Activated CD4-positive, alpha-beta T cell treated with anti-CD3 and anti-CD28 coated beads, Interleukin-2, amount 50 U/mL, for 1 hour (primary cell): Measurements from ENCODE around the gene WLS.
"Not testable (repeated sequence)": the region's sequence is repeated elsewhere in the genome, so short reads cannot be mapped to it uniquely, and the experiment has no call there.

Experiments used
- DNase-seq: peaks from one replicate; pipeline ENCODE4 v3.0.0-alpha.2; 2020

The WLS gene

GRCh38 chr1:68232289-68233148, at the start of gene WLS:
Gene WLS, minus strand, starts transcription at chr1:68232523. Its CDS starts 224 bp downstream, at chr1:68232299.
- no peak for DNase-seq

GRCh38 chr1:68280286-68280685, 48.0 kb upstream of the WLS start:
- DNase-seq = no peak

- DNase-seq = no peak
Measured at GRCh38 chr1:68279846-68280245, 47.5 kb upstream of the WLS start.

- no peak for DNase-seq
Measured at GRCh38 chr1:68278221-68278620, 45.9 kb upstream of the WLS start.

GRCh38 chr1:68276448-68276847, 44.1 kb upstream of the WLS start:
- DNase-seq = no peak

- no peak for DNase-seq
Measured at GRCh38 chr1:68273530-68273929, 41.2 kb upstream of the WLS start.

- DNase-seq = no peak
Measured at GRCh38 chr1:68271596-68271995, 39.3 kb upstream of the WLS start.

- no peak for DNase-seq
Measured at GRCh38 chr1:68270951-68271350, 38.6 kb upstream of the WLS start.

- no peak for DNase-seq
Measured at GRCh38 chr1:68269637-68270430, 37.5 kb upstream of the WLS start.

- DNase-seq = no peak
Measured at GRCh38 chr1:68268896-68269483, 36.7 kb upstream of the WLS start.

- not testable (repeated sequence) for DNase-seq
Measured at GRCh38 chr1:68256824-68257223, 24.5 kb upstream of the WLS start.

GRCh38 chr1:68255301-68255700, 23.0 kb upstream of the WLS start:
- no peak for DNase-seq

- DNase-seq = no peak
Measured at GRCh38 chr1:68254667-68255226, 22.4 kb upstream of the WLS start.

- no peak for DNase-seq
Measured at GRCh38 chr1:68237040-68237439, 4.7 kb upstream of the WLS start.

- DNase-seq = no peak
Measured at GRCh38 chr1:68234094-68234493, 1.8 kb upstream of the WLS start.

GRCh38 chr1:68233202-68233601, 879 bp upstream of the WLS start:
- no peak for DNase-seq

- DNase-seq = no peak
Measured at GRCh38 chr1:68231627-68232288, 565 bp downstream of the WLS start.

GRCh38 chr1:68230901-68231626, 1.3 kb downstream of the WLS start:
- no peak for DNase-seq

GRCh38 chr1:68230484-68230802, 1.9 kb downstream of the WLS start:
- DNase-seq = no peak

- DNase-seq = no peak
Measured at GRCh38 chr1:68229650-68230483, 2.5 kb downstream of the WLS start.

- DNase-seq = no peak
Measured at GRCh38 chr1:68228851-68229250, 3.5 kb downstream of the WLS start.
